ENCODE results near the gene CDK5RAP3. TPM values are rescaled to one million over a fixed set of nuclear protein-coding genes. Genes with fewer than 3 reads are reported as not detected.
A peak's percentile ranks its signal among the peaks of the same experiment; 100 is the strongest.

CDK5RAP3 gene
- total RNA-seq, 4 donors from 2014 or later, result 43.9 to 70.2 (median 58.4) TPM

GRCh38 chr17:47950448-47950847, 20.5 kb upstream of the CDK5RAP3 start:
- H3K4me1 ChIP-seq, result peaks cover 16 to 42% (median 23%) of the 10 kb centered on the region in 4 donors
- H3K27me3 ChIP-seq, result no peaks in the 10 kb centered on the region
- TF ChIP-seq POLR2A (IDR thresholded peaks at IDR 0.05; ENCODE audit: low read depth), result no peak
- TF ChIP-seq POLR2AphosphoS5 (IDR thresholded peaks at IDR 0.05), result no peak
- TF ChIP-seq CTCF (IDR thresholded peaks at IDR 0.05), result no peak
- TF ChIP-seq EP300 (IDR thresholded peaks at IDR 0.05), result no peak
- no peak for DNase-seq (ENCODE audit: extremely low spot score)
- H3K36me3 ChIP-seq, result peaks cover 0 to 33% (median 18%) of the 10 kb centered on the region in 4 donors
- H3K4me3 ChIP-seq, result no peak overlapping the region
- H3K9me3 ChIP-seq, result no peaks in the 10 kb centered on the region
- 86% methylated on average over 4 of the region's 4 CpGs for WGBS
- intact Hi-C loops (cut with DNase I), result loop anchor here (5.0 kb wide), 1 partner anchor 67 kb away; no protein-coding TSS in a partner anchor
- no peak overlapping the region for H3K27ac ChIP-seq (replicated peaks in 1 of 4)

GRCh38 chr17:47952171-47953021, 18.5 kb upstream of the CDK5RAP3 start:
- H3K36me3 ChIP-seq, result peaks cover 0 to 19% (median 6%) of the 10 kb centered on the region in 4 donors
- DNase-seq (ENCODE audit: extremely low spot score), result no peak
- no peak overlapping the region for H3K27ac ChIP-seq (replicated peaks in 1 of 4)
- no peaks in the 10 kb centered on the region for H3K27me3 ChIP-seq
- no peak overlapping the region for H3K4me3 ChIP-seq
- WGBS, result 83% methylated on average over 12 of the region's 12 CpGs
- H3K4me1 ChIP-seq, result peaks cover 12 to 27% (median 18%) of the 10 kb centered on the region in 4 donors
- no peaks in the 10 kb centered on the region for H3K9me3 ChIP-seq
- intact Hi-C loops (cut with DNase I), result loop anchor here (5.0 kb wide), 1 partner anchor 65 kb away; no protein-coding TSS in a partner anchor
- TF ChIP-seq EP300 (IDR thresholded peaks at IDR 0.05) (no peak), POLR2A (IDR thresholded peaks at IDR 0.05; ENCODE audit: low read depth) (no peak)

- intact Hi-C loops (cut with DNase I), result loop anchor here (5.0 kb wide), 1 partner anchor 63 kb away; no protein-coding TSS in a partner anchor
- Histone ChIP-seq H3K4me3 (no peak overlapping the region), H3K4me1 (peaks cover 9 to 20% (median 12%) of the 10 kb centered on the region in 4 donors), H3K36me3 (peaks cover 0 to 7% (median 0%) of the 10 kb centered on the region in 4 donors), H3K9me3 (no peaks in the 10 kb centered on the region), H3K27ac (replicated peaks in 1 of 4) (no peak overlapping the region), H3K27me3 (no peaks in the 10 kb centered on the region)
- DNase-seq (ENCODE audit: extremely low spot score), result no peak
- TF ChIP-seq CTCF (IDR thresholded peaks at IDR 0.05), result no peak
- no peak for TF ChIP-seq POLR2AphosphoS5 (IDR thresholded peaks at IDR 0.05)
- TF ChIP-seq POLR2A (IDR thresholded peaks at IDR 0.05; ENCODE audit: low read depth), result no peak
- TF ChIP-seq EP300 (IDR thresholded peaks at IDR 0.05), result no peak
These were observed 17.0 kb upstream of the CDK5RAP3 start for GRCh38 chr17:47953909-47954308.

- no peak for DNase-seq (ENCODE audit: extremely low spot score)
- Histone ChIP-seq H3K27me3 (no peaks in the 10 kb centered on the region), H3K36me3 (peaks cover 0 to 6% (median 0%) of the 10 kb centered on the region in 4 donors), H3K9me3 (no peaks in the 10 kb centered on the region), H3K27ac (replicated peaks in 1 of 4) (peak overlapping the region in 1 of 4 donors; percentile 34), H3K4me1 (peaks cover 0 to 4% (median 0%) of the 10 kb centered on the region in 4 donors), H3K4me3 (no peak overlapping the region)
- intact Hi-C loops (cut with DNase I), result no loop called here
- TF ChIP-seq POLR2A (IDR thresholded peaks at IDR 0.05; ENCODE audit: low read depth), result no peak
- no peak for TF ChIP-seq EP300 (IDR thresholded peaks at IDR 0.05)
- no peak for TF ChIP-seq CTCF (IDR thresholded peaks at IDR 0.05)
- no peak for TF ChIP-seq POLR2AphosphoS5 (IDR thresholded peaks at IDR 0.05)
- WGBS, result 90% methylated on average over 6 of the region's 7 CpGs
These were observed 15.1 kb upstream of the CDK5RAP3 start for GRCh38 chr17:47955497-47956461.
